ENCODE data around the gene RETREG2.

DNA sequence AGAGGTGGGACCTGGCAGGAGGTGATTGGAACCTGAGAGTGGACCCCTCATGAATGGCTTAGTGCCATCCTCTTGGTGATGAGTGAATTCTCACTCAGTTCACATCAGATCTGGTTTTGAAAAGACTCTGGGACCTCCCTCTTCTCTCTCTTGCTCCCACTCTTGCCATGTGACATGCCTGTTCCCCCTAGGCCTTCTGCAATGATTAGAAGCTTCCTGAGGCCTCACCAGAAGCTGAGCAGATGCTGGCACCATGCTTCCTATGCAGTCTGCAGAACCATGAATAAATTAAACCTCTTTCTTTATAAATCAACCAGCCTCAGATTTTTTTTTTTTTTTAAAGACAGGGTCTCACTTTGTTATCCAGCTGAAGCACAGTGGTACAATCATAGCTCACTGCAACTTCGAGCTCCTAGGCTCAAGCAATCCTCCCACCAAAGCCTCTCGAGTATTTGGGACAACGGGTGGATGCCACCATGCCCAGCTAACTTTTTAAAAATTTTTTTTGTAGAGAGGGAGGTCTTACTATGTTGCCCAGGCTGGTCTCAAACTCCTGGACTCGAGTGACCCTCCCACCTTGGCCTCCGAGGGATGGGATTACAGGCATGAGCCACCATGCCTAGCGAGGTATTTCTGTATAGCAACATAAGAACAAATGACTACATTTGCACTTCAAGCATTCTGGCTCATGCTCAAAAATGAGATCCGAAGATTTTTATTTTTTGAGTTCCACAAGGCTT is 26.5 kb downstream of the RETREG2 start:
- TF ChIP-seq, protein P1, sequence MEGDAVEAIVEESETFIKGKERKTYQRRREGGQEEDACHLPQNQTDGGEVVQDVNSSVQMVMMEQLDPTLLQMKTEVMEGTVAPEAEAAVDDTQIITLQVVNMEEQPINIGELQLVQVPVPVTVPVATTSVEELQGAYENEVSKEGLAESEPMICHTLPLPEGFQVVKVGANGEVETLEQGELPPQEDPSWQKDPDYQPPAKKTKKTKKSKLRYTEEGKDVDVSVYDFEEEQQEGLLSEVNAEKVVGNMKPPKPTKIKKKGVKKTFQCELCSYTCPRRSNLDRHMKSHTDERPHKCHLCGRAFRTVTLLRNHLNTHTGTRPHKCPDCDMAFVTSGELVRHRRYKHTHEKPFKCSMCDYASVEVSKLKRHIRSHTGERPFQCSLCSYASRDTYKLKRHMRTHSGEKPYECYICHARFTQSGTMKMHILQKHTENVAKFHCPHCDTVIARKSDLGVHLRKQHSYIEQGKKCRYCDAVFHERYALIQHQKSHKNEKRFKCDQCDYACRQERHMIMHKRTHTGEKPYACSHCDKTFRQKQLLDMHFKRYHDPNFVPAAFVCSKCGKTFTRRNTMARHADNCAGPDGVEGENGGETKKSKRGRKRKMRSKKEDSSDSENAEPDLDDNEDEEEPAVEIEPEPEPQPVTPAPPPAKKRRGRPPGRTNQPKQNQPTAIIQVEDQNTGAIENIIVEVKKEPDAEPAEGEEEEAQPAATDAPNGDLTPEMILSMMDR (IDR thresholded peaks at IDR 0.05): no peak
- no peak for TF ChIP-seq POLR2A (IDR thresholded peaks at IDR 0.05)
